Smooth muscle cell (in vitro differentiated cells): Measurements from ENCODE around the gene POLR2F. TPM values are rescaled to one million over a fixed set of nuclear protein-coding genes. Genes with fewer than 3 reads are reported as not detected.

Source experiments
- DNase-seq: peaks from one replicate; lab custom pipeline; 2025; ENCODE audit not compliant: unreplicated experiment; lab: John Stamatoyannopoulos, UW
- H2AFZ ChIP-seq: fragments of 200-600 bp; sonication (generic); 2 replicates; pipeline ENCODE4 v1.6.0; 2016; ENCODE audit warnings: antibody characterized with exemption, low read depth, mild to moderate bottlenecking
- H3F3A ChIP-seq: fragments of 200-600 bp; sonication (generic); 2 replicates; pipeline ENCODE4 v1.6.0; 2017; ENCODE audit warnings: antibody characterized with exemption, low read depth
- H3K27ac ChIP-seq: fragments of 200-600 bp; sonication (generic); 2 replicates; pipeline ENCODE4 v1.5.1; 2016; ENCODE audit warnings: low read depth, mild to moderate bottlenecking
- H3K27me3 ChIP-seq: fragments of 200-600 bp; sonication (generic); 2 replicates; pipeline ENCODE4 v1.6.1; 2016; ENCODE audit warnings: low read depth, mild to moderate bottlenecking
- H3K36me3 ChIP-seq: fragments of 200-600 bp; sonication (generic); 2 replicates; pipeline ENCODE4 v1.5.1; 2016; ENCODE audit warnings: low read depth
- H3K4me1 ChIP-seq: fragments of 200-600 bp; sonication (generic); 2 replicates; pipeline ENCODE4 v1.5.1; 2016; ENCODE audit warnings: low read depth
- H3K4me2 ChIP-seq: fragments of 200-600 bp; sonication (generic); 2 replicates; pipeline ENCODE4 v1.6.0; 2016; ENCODE audit warnings: mild to moderate bottlenecking
- H3K4me3 ChIP-seq: fragments of 200-600 bp; sonication (generic); 2 replicates; pipeline ENCODE4 v1.5.1; 2016; ENCODE audit warnings: mild to moderate bottlenecking
- H3K79me2 ChIP-seq: fragments of 200-600 bp; sonication (generic); 2 replicates; pipeline ENCODE4 v1.6.0; 2016; ENCODE audit warnings: low read depth, mild to moderate bottlenecking
- H3K9ac ChIP-seq: fragments of 200-600 bp; sonication (generic); 2 replicates; pipeline ENCODE4 v1.6.0; 2016; ENCODE audit warnings: low read depth
- H3K9me3 ChIP-seq: fragments of 200-600 bp; sonication (generic); replicated peaks from 2 replicates; pipeline ENCODE4 v1.5.1; 2016; ENCODE audit warnings: low read depth
- H4K20me1 ChIP-seq: fragments of 200-600 bp; sonication (generic); 2 replicates; pipeline ENCODE4 v1.6.0; 2016; ENCODE audit warnings: low read depth
- WGBS: methylation state at CpG from one replicate; pipeline ENCODE4 v1.1.7; 2016; ENCODE audit warnings: low lambda C conversion rate; 5-methylcytosine and 5-hydroxymethylcytosine counted together
- polyA plus RNA-seq: library from polyadenylated mRNA; unstranded; fragments of >200 nt; fragmentation: Nextera tagmentation; extraction: Ambion mirVana; gene quantifications from 2 replicates; pipeline ENCODE4 v1.2.1, GENCODE V29; 2016
- total RNA-seq: library from RNA; depleted of rRNA; stranded (reverse); fragments of >200 nt; gene quantifications from 2 replicates; pipeline ENCODE4 v1.2.3, GENCODE V29; 2014
- TF ChIP-seq, protein P1 (sequence below): fragments of 200-600 bp; sonication (generic); IDR thresholded peaks from 2 replicates; pipeline ENCODE4 v1.5.1; 2017; ENCODE audit warnings: borderline replicate concordance, mild to moderate bottlenecking, antibody characterized with exemption; ENCODE audit not compliant: insufficient read depth, poor library complexity, severe bottlenecking

The POLR2F gene
- total and polyA plus RNA-seq, 2 experiments from 2014 or later = 29.0 to 138 TPM

GRCh38 chr22:37913233-37913721 is 40.2 kb upstream of the POLR2F start:
- Histone ChIP-seq H3K27ac (no peak overlapping the region), H3K4me2 (no peak overlapping the region), H3K79me2 (peaks cover 25% of the 10 kb centered on the region), H4K20me1 (peaks cover 35% of the 10 kb centered on the region), H3K36me3 (no peaks in the 10 kb centered on the region), H3F3A (no peaks in the 10 kb centered on the region), H3K27me3 (no peaks in the 10 kb centered on the region), H3K9me3 (no peaks in the 10 kb centered on the region), H2AFZ (no peak overlapping the region), H3K4me1 (peaks cover 7% of the 10 kb centered on the region), H3K4me3 (no peak overlapping the region), H3K9ac (no peak overlapping the region)
- 90% methylated on average over 7 of the region's 7 CpGs for WGBS
- TF ChIP-seq, protein P1, sequence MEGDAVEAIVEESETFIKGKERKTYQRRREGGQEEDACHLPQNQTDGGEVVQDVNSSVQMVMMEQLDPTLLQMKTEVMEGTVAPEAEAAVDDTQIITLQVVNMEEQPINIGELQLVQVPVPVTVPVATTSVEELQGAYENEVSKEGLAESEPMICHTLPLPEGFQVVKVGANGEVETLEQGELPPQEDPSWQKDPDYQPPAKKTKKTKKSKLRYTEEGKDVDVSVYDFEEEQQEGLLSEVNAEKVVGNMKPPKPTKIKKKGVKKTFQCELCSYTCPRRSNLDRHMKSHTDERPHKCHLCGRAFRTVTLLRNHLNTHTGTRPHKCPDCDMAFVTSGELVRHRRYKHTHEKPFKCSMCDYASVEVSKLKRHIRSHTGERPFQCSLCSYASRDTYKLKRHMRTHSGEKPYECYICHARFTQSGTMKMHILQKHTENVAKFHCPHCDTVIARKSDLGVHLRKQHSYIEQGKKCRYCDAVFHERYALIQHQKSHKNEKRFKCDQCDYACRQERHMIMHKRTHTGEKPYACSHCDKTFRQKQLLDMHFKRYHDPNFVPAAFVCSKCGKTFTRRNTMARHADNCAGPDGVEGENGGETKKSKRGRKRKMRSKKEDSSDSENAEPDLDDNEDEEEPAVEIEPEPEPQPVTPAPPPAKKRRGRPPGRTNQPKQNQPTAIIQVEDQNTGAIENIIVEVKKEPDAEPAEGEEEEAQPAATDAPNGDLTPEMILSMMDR = no peak
- no peak for DNase-seq

- Histone ChIP-seq H3K36me3 (peaks cover 5% of the 10 kb centered on the region), H3K4me2 (no peak overlapping the region), H3K79me2 (peaks cover 6% of the 10 kb centered on the region), H3F3A (no peaks in the 10 kb centered on the region), H3K9me3 (no peaks in the 10 kb centered on the region), H4K20me1 (peaks cover 12% of the 10 kb centered on the region), H3K27ac (no peak overlapping the region), H3K27me3 (no peaks in the 10 kb centered on the region), H3K4me3 (no peak overlapping the region), H2AFZ (no peak overlapping the region), H3K4me1 (no peaks in the 10 kb centered on the region), H3K9ac (no peak overlapping the region)
- TF ChIP-seq, protein P1 = no peak
- no peak for DNase-seq
- 98% methylated on average over 5 of the region's 5 CpGs for WGBS
Measured at GRCh38 chr22:37916311-37916710, 37.2 kb upstream of the POLR2F start.

DNA sequence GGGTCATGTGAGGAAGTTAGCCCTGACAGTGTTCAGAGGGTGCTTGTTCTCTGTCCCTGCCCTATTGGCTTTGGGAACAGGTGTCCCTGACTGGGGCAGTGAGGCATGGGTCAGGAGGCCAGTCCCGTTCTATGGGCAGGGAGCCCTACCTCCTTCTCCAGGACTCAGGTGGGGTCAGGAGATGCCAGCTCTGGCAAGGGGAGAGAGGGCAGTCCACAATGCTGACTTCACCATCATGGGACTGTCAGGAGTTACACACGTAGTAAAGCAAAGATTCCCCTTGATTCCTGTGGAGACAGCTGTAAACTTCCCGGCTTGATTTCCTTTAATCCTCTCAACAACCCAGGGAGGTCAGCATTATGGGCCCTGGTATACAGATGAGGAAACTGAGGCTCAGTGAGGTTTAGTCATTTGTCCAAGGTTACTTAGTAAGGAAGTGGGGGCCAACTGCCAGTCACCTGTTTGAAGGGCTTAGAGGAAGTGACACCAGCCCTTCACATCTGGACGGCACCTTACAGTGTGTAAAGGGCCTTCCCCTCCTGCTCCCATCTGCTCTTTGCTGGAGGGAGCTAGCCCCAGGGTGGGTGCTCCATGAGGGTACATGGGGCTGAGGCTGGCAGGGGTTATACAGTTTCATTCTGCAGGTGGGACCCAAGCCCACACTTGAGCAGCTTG is 35.5 kb upstream of the POLR2F start:
- Histone ChIP-seq H2AFZ (no peak overlapping the region), H3F3A (no peaks in the 10 kb centered on the region), H3K9ac (no peak overlapping the region), H4K20me1 (no peaks in the 10 kb centered on the region), H3K4me1 (no peaks in the 10 kb centered on the region), H3K27me3 (no peaks in the 10 kb centered on the region), H3K4me2 (no peak overlapping the region), H3K36me3 (peaks cover 5% of the 10 kb centered on the region), H3K9me3 (no peaks in the 10 kb centered on the region), H3K4me3 (no peak overlapping the region), H3K27ac (no peak overlapping the region), H3K79me2 (no peaks in the 10 kb centered on the region)
- TF ChIP-seq, protein P1 = no peak
- 98% methylated on average over 4 of the region's 4 CpGs for WGBS
- no peak for DNase-seq
